HG03103 (cell line): ENCODE results near the gene SH3GLB2.

Experiments used
- ATAC-seq: cut with Tn5 transposase; IDR thresholded peaks from one replicate; pipeline ENCODE4 v1.9.1; 2021; ENCODE audit warnings: low read depth; ENCODE audit not compliant: unreplicated experiment

The SH3GLB2 gene

DNA sequence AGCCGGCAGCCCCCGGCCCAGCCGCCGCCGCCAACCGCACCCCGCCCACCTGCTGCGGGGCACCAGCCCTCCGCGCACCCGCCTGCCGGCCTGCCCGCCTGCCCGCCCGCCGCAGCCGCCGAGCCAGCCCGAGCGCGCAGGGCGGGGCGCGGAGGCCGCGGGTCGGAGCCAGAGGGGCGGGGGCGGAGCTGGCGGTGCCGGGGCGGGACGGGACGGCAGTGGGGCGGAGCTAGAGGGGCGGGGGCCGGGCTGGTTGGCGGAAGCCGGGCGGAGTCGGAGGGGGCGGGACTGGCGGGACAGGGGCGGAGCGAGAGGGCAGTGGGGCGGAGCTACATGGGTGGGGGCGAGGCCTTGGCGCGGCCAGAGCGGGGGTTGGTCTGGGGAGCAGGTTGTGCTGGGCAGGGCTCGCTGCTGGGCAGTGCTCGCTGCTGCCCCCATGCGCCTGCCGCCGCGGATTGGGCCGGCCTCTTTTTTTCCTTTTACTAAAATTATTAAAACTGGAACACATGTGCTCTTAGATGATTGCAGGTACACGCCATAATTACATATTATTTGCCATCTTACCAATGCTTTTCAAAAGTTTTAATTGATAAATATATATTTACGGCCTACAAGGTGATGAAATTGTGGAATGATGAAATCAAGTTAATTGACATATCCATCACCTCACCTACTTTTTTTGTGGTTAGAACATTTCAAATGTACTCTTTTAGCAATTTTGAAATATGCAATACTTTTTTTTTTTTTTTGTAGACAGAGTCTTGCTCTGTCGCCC, at the start of gene SH3GLB2:
TSS of gene SH3GLB2 (minus strand) at position 140 of the 775 bp plus-strand sequence. CDS start 177 bp downstream, outside the sequence.
- peak; percentile 73 for ATAC-seq

DNA sequence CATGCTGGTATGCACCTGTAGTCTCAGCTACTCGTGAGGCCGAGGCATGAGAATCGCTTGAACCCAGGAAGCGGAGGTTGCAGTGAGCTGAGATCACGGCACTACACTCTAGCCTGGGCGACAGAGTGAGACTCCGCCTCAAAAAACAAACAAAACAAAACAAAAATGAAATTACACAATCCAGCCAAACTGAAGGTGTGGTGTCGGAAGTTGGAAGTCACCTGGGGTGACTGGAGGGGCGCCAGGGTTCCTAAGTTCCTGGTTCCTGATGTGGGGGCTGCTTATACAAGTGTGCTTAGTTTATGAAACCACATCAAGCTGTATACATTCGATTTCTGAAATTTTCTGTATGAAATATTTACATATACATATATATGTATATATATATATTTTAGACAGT, 49.1 kb upstream of the SH3GLB2 start:
- ATAC-seq = no peak

GRCh38 chr9:129076640-129077037, 48.5 kb upstream of the SH3GLB2 start:
- no peak for ATAC-seq

- no peak for ATAC-seq
Measured at GRCh38 chr9:129075996-129076639, 48.0 kb upstream of the SH3GLB2 start.

GRCh38 chr9:129074106-129074505, 46.0 kb upstream of the SH3GLB2 start:
- ATAC-seq = no peak

DNA sequence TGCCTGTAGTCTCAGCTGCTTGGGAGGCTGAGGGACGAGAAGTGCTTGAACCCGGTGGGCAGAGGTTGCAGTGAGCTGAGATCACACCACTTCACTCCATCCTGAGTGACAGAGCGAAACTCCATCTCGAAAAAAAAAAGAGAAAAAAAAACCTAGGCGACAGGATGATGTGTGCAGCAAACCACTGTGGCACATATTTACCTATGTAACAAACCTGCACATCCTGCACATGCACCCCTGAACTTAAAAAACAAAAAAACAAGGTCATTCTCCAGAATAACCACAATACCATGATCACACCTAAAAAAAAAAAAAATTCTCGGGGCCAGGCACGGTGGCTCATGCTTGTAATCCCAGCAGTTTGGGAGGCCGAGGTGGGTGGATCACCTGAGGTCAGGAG, 45.3 kb upstream of the SH3GLB2 start:
- no peak for ATAC-seq

DNA sequence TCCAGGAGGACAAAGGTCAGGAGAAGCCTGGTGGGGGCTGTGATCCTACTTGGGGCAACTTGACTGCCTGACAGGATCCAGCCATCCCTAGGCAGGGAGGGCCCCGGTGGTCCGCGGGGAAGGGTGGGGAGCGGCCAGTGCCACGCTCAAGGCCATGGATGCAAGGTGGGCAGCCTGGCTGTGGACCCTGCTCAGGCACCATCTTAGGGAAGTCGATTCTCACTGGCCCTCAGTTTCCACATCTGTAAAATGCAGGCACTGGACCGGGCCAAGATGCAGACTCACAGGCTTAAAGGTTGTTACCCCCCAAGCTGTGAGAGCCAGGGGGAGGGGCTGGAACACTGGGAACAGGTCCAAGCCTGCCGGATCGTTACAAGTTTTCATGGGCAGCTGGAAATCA, 44.0 kb upstream of the SH3GLB2 start:
- ATAC-seq = no peak

DNA sequence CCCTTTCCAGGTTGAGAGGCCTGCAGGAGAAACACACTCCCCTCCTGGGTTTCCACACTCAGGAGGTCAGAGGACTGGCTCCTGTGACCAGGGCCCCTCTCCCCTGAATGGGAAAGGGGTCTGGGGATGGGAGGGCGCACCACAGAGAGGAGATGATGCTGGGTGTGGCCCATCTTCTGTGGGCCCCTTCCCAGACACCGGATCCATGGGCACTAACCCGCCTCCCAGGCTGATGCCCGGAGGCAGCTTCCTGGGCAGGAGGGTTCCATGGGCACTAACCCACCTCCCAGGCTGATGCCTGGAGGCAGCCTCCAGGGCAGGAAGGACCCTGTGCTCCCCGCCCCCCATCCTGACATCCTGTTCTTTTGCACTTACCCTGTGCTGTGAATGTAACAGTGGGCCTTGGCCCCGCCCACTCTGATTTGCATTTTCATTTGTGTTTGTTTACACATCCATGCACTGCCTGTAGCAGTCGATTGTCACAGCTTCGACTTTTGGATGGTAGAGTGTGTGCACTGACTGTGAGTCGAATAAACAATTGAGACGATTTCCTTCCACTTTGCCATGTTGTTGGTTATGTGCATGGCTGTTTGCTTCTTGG, 43.5 kb upstream of the SH3GLB2 start:
- ATAC-seq = no peak

GRCh38 chr9:129070696-129071525, 42.8 kb upstream of the SH3GLB2 start:
- no peak for ATAC-seq

DNA sequence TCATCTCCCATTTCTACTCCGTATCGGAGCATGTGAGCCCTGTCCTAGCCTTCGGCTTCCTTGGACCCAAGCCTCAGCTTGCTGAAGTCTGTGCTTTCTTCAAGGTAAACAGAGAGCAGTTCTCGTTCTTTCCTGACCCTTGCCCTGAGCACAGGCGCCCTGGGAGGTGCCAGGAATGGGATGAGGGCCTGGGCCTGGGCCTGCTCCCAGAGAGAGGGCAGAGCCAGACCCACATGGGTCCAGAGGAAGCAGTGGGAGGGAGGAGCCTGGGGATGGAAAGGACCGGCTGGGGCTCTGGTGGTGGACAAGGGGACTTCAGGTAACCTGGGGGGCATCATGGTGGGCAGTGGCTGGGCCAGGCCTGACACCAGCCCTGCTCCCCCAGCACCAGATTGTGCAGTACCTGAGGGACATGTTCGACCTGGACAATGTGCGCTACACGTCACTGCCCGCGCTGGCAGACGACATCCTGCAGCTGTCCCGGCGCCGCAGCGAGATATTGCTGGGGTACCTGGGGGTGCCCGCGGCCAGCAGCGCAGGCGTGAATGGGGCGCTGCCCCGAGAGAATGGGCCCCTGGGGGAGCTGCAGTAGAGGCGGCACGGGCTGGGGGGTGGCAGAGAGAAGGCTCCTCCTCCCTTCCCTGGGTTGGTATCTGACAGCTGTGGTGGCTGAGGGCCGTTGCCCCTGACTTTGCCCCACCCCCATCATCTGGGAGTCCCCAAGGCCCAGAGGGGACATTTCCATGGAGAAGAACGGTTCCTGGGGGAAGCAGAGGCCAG, 41.9 kb upstream of the SH3GLB2 start:
- ATAC-seq = no peak

- no peak for ATAC-seq
Measured at GRCh38 chr9:129068990-129069861, 41.1 kb upstream of the SH3GLB2 start.

- ATAC-seq = no peak
Measured at GRCh38 chr9:129068110-129068509, 40.0 kb upstream of the SH3GLB2 start.

- no peak for ATAC-seq
Measured at GRCh38 chr9:129064499-129064908, 36.4 kb upstream of the SH3GLB2 start.

GRCh38 chr9:129063061-129063460, 34.9 kb upstream of the SH3GLB2 start:
- no peak for ATAC-seq

DNA sequence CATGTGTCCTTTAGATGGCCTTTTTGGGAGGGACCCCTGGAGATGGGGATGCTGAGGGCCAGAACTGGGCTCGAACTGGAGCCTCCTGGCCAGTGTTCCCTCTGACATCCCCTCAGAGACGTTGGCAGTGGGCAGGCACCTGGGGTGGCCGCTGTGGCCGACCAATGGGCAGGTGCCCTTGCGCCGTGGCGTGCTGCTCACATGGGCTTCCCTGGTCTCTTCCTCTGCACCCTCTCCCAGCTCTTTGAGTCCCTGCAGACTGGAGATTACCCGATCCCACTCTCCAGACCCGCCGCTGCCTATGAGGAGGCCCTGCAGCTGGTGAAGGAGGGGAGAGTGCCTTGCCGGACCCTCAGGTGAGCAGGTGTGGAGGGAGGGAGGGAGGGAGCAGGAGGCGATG, 32.9 kb upstream of the SH3GLB2 start:
- no peak for ATAC-seq

- ATAC-seq = no peak
Measured at GRCh38 chr9:129059796-129060785, 32.0 kb upstream of the SH3GLB2 start.

DNA sequence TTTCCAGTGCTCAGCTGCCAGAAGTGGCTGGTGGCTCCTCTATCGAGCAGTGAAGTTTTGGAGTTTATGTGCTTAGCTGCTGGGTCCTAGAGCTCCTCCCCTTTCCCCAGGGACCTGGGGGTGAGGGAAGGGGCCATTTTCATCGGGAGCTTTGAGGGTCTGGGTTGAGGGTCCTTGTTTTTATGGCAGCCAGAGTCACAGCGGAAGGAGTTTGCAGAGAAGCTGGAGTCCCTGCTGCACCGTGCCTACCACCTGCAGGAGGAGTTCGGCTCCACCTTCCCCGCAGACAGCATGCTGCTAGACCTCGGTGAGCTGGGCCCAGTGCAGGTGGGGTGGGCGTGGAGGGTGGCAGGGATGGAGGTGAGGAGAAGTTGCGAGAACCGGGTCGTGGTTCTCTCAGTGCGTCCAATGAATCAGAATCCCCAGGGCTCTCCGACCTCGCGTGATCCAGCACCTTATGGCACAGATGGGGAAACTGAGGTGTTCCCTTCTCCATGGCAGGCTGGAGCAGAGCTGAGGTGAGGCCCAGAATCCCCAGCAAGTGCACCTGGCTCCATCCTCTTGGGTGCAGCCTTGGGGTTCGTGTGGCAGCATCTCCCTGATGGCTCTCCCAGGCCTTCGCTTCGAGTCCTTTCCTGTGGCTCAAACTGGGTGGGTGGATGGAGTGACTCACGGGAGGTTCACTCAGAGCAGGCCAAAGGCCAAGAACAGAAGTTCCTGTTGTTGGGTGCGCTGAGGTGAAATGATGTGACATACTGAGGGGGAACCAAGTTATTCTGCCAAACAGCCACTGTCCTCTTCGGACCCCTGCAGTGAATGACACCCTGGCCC, 31.0 kb upstream of the SH3GLB2 start:
- ATAC-seq = no peak
